Osteocyte (in vitro differentiated cells): ENCODE data around the gene TENM3. TPM values are rescaled to one million over a fixed set of nuclear protein-coding genes. Genes with fewer than 3 reads are reported as not detected.

ENCODE experiments used
- DNase-seq: peaks from one replicate; pipeline ENCODE4 v3.0.0; 2021; ENCODE audit warnings: mixed read lengths; ENCODE audit not compliant: unreplicated experiment; ENCODE audit errors: extremely low spot score
- H3K27ac Mint-ChIP-seq: one replicate; pipeline ENCODE4 v1.8.0; 2021; ENCODE audit warnings: mild to moderate bottlenecking, mixed read lengths; ENCODE audit not compliant: unreplicated experiment
- H3K27me3 Mint-ChIP-seq: one replicate; pipeline ENCODE4 v1.8.0; 2021; ENCODE audit warnings: mixed read lengths; ENCODE audit not compliant: unreplicated experiment
- H3K36me3 Mint-ChIP-seq: one replicate; pipeline ENCODE4 v1.8.0; 2021; ENCODE audit warnings: mixed read lengths; ENCODE audit not compliant: unreplicated experiment
- H3K4me1 Mint-ChIP-seq: one replicate; pipeline ENCODE4 v1.8.0; 2021; ENCODE audit warnings: mixed read lengths; ENCODE audit not compliant: unreplicated experiment
- H3K4me3 Mint-ChIP-seq: one replicate; pipeline ENCODE4 v1.8.0; 2021; ENCODE audit warnings: mild to moderate bottlenecking, moderate library complexity, mixed read lengths; ENCODE audit not compliant: unreplicated experiment
- H3K9me3 Mint-ChIP-seq: one replicate; pipeline ENCODE4 v1.8.0; 2021; ENCODE audit warnings: mixed read lengths; ENCODE audit not compliant: unreplicated experiment
- total RNA-seq: library from RNA; stranded (reverse); gene quantifications from 2 replicates; pipeline ENCODE4 v1.2.1, GENCODE V29; 2021
- TF ChIP-seq, protein P1 (sequence below): fragments of 200-600 bp; sonication (generic); IDR thresholded peaks from 2 replicates; pipeline ENCODE4 v1.5.0; 2021; ENCODE audit warnings: antibody characterized with exemption, mild to moderate bottlenecking, moderate library complexity

TENM3 gene
- total RNA-seq, 1 donor from 2014 or later: 78.3 TPM

DNA sequence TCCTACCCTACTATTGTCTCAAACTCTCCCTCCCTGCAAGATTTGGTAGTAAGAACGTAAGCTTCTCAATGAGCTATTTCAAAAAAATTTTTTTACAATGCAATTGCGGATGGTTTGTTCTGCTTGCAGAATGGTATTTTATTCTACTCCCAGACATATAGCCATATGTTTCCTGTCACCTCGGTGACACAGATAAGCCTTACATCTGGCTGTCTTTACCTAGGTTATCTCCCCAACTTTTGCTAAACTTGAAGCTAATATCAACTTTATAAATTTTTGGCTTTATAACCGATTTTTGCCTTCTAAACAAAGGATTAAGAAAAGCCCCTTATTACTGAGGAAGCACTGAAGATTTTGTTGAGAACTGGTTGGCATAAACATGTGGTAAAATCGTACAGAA, 331.5 kb downstream of the TENM3 start:
- no peak overlapping the region for H3K27ac Mint-ChIP-seq
- no peaks in the 10 kb centered on the region for H3K27me3 Mint-ChIP-seq
- no peak overlapping the region for H3K4me3 Mint-ChIP-seq

DNA sequence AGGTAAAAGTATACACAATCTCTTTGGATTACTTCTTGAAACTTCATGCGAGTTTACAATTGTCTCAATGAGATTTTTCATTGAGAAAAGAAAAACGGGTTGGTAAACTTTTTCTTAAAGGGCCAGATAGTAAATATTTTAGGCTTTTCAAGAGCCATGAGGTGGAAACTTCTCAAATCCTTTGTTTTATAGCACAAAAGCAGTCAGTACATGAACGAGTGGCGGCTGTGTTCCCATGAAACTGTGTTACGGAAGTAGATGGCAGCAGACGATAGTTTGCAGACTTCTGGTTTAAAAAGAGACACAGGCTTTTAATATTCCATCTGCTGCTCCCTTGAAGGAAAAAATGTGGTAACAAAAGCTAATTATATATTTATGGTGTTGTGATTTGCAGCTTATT, 332.0 kb downstream of the TENM3 start:
- no peak overlapping the region for H3K4me3 Mint-ChIP-seq
- no peaks in the 10 kb centered on the region for H3K36me3 Mint-ChIP-seq
- TF ChIP-seq, protein P1, sequence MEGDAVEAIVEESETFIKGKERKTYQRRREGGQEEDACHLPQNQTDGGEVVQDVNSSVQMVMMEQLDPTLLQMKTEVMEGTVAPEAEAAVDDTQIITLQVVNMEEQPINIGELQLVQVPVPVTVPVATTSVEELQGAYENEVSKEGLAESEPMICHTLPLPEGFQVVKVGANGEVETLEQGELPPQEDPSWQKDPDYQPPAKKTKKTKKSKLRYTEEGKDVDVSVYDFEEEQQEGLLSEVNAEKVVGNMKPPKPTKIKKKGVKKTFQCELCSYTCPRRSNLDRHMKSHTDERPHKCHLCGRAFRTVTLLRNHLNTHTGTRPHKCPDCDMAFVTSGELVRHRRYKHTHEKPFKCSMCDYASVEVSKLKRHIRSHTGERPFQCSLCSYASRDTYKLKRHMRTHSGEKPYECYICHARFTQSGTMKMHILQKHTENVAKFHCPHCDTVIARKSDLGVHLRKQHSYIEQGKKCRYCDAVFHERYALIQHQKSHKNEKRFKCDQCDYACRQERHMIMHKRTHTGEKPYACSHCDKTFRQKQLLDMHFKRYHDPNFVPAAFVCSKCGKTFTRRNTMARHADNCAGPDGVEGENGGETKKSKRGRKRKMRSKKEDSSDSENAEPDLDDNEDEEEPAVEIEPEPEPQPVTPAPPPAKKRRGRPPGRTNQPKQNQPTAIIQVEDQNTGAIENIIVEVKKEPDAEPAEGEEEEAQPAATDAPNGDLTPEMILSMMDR: no peak
- peaks cover 7% of the 10 kb centered on the region for H3K4me1 Mint-ChIP-seq
- H3K9me3 Mint-ChIP-seq: no peaks in the 10 kb centered on the region
- DNase-seq: no peak
- no peaks in the 10 kb centered on the region for H3K27me3 Mint-ChIP-seq
- no peak overlapping the region for H3K27ac Mint-ChIP-seq

More for the DNA sequence above, 331.5 kb downstream of the TENM3 start:
- TF ChIP-seq, protein P1: no peak
- Mint-ChIP-seq H3K4me1 (peaks cover 7% of the 10 kb centered on the region), H3K9me3 (no peaks in the 10 kb centered on the region), H3K36me3 (no peaks in the 10 kb centered on the region)
- no peak for DNase-seq

DNA sequence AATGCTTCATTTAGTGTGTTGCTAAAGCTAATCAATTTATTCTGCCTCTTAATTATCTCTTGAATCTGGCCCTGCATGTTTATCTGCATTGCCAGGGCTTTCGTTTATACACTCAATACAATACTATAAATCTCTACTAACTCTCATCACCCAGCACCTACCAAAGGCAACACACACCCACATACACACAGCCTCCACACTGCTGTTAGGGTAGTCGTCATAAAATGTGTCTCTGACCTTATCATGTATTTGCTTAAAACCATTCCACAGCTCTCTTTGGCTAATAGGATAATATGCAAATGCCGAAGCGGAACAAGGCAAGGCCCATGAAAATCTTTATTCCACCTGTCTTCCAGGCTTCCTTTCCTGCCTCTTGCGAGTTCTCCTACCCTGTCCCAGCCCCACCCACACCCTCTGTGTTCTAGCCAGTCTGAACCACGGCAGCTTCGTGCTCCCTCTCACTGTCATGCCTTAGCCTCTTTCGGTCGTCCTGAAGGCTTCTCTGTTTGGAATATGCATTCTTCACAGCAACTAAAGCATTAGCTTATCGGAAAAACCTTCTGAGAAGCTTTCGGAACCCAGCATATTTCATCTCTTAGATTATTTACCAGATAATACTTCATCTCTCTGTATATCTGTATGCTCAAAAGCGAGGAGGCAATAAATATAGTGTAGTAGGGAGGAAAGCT, 333.5 kb downstream of the TENM3 start:
- Mint-ChIP-seq H3K36me3 (no peaks in the 10 kb centered on the region), H3K4me1 (peaks cover 7% of the 10 kb centered on the region), H3K9me3 (no peaks in the 10 kb centered on the region), H3K27ac (no peak overlapping the region), H3K4me3 (no peak overlapping the region), H3K27me3 (no peaks in the 10 kb centered on the region)
- TF ChIP-seq, protein P1: no peak
- DNase-seq: no peak

DNA sequence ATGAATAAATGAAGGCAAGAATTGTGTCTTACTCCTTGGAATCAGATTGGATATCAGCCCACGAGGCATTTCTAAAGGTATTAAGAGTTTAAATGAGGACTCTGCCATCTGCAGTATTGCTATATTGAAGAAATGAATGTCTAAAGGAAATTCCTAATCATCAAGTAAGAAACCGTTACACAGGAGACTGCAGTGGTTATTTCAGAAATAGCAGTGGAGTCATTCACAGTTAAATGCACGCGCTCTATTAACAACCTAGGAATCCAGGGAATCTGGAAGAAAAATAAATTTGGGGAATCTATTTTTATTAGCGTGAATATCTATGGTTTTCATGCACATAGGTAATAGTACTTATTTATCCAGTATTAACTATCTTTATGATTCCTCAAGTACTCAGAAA, 334.2 kb downstream of the TENM3 start:
- no peak for DNase-seq
- no peaks in the 10 kb centered on the region for H3K9me3 Mint-ChIP-seq

DNA sequence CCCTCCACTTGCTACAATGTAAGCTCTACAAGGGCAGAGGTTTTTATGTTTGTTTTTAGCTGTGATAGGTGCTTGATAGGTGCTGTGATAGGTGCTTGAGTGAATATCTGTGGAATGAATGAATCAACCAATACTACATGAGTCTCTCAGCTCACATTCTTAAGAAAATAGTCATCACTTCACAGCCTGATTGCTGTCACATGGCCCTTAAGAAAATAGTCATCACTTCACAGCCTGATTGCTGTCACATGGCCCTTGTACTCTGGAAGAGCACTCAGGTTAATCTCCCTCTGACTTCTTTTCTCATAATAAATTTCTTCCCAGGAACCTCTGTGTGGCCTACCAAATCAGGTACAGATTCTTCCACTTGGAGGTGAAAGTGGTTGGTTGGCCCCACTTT, 335.2 kb downstream of the TENM3 start:
- TF ChIP-seq, protein P1: no peak
- Mint-ChIP-seq H3K9me3 (no peaks in the 10 kb centered on the region), H3K4me3 (no peak overlapping the region), H3K27me3 (no peaks in the 10 kb centered on the region), H3K4me1 (peaks cover 13% of the 10 kb centered on the region), H3K27ac (no peak overlapping the region), H3K36me3 (no peaks in the 10 kb centered on the region)
- DNase-seq: no peak

More for the DNA sequence above, 334.2 kb downstream of the TENM3 start:
- H3K27me3 Mint-ChIP-seq: no peaks in the 10 kb centered on the region
- no peaks in the 10 kb centered on the region for H3K36me3 Mint-ChIP-seq
- TF ChIP-seq, protein P1: no peak
- no peak overlapping the region for H3K4me3 Mint-ChIP-seq
- peaks cover 7% of the 10 kb centered on the region for H3K4me1 Mint-ChIP-seq
- no peak overlapping the region for H3K27ac Mint-ChIP-seq
